ENCODE measurements around the gene NFYA. TPM values are rescaled to one million over a fixed set of nuclear protein-coding genes. Genes with fewer than 3 reads are reported as not detected.

The NFYA gene
- total RNA-seq, 1 donor from 2014 or later = 40.4 TPM

GRCh38 chr6:41122918-41123317 is 50.1 kb downstream of the NFYA start:
- Mint-ChIP-seq H3K9me3 (no peaks in the 10 kb centered on the region), H3K4me1 (ENCODE audit: unreplicated experiment) (no peaks in the 10 kb centered on the region), H3K4me3 (no peak overlapping the region), H3K36me3 (peaks cover 11% of the 10 kb centered on the region), H3K27ac (no peak overlapping the region), H3K27me3 (no peaks in the 10 kb centered on the region)
- DNase-seq (ENCODE audit: extremely low spot score, unreplicated experiment) = no peak
- TF ChIP-seq CTCF (conservative IDR thresholded peaks at IDR 0.05) = no peak

GRCh38 chr6:41125282-41125681 is 52.5 kb downstream of the NFYA start:
- Mint-ChIP-seq H3K4me1 (ENCODE audit: unreplicated experiment) (no peaks in the 10 kb centered on the region), H3K9me3 (no peaks in the 10 kb centered on the region), H3K27me3 (no peaks in the 10 kb centered on the region), H3K36me3 (peaks cover 11% of the 10 kb centered on the region), H3K4me3 (no peak overlapping the region), H3K27ac (no peak overlapping the region)
- DNase-seq (ENCODE audit: extremely low spot score, unreplicated experiment) = no peak
- no peak for TF ChIP-seq CTCF (conservative IDR thresholded peaks at IDR 0.05)

GRCh38 chr6:41132254-41132653 is 59.5 kb downstream of the NFYA start:
- no peak for DNase-seq (ENCODE audit: extremely low spot score, unreplicated experiment)
- no peak for TF ChIP-seq CTCF (conservative IDR thresholded peaks at IDR 0.05)
- Mint-ChIP-seq H3K4me3 (no peak overlapping the region), H3K27me3 (no peaks in the 10 kb centered on the region), H3K4me1 (ENCODE audit: unreplicated experiment) (no peaks in the 10 kb centered on the region), H3K9me3 (no peaks in the 10 kb centered on the region), H3K27ac (no peak overlapping the region), H3K36me3 (peaks cover 3% of the 10 kb centered on the region)

GRCh38 chr6:41135062-41135832 is 62.5 kb downstream of the NFYA start:
- no peaks in the 10 kb centered on the region for H3K9me3 Mint-ChIP-seq
- peaks cover 3% of the 10 kb centered on the region for H3K36me3 Mint-ChIP-seq
- no peak for TF ChIP-seq CTCF (conservative IDR thresholded peaks at IDR 0.05)
- H3K27me3 Mint-ChIP-seq = no peaks in the 10 kb centered on the region
- H3K27ac Mint-ChIP-seq = no peak overlapping the region
- H3K4me1 Mint-ChIP-seq (ENCODE audit: unreplicated experiment) = no peaks in the 10 kb centered on the region
- DNase-seq (ENCODE audit: extremely low spot score, unreplicated experiment) = no peak
- no peak overlapping the region for H3K4me3 Mint-ChIP-seq

- DNase-seq (ENCODE audit: extremely low spot score, unreplicated experiment) = no peak
- H3K27me3 Mint-ChIP-seq = no peaks in the 10 kb centered on the region
- TF ChIP-seq CTCF (conservative IDR thresholded peaks at IDR 0.05) = no peak
- H3K4me1 Mint-ChIP-seq (ENCODE audit: unreplicated experiment) = no peaks in the 10 kb centered on the region
- H3K36me3 Mint-ChIP-seq = peaks cover 3% of the 10 kb centered on the region
- no peak overlapping the region for H3K27ac Mint-ChIP-seq
- H3K4me3 Mint-ChIP-seq = no peak overlapping the region
- H3K9me3 Mint-ChIP-seq = no peaks in the 10 kb centered on the region
Measured at GRCh38 chr6:41136911-41137310, 64.1 kb downstream of the NFYA start.

All from type B pancreatic cell (in vitro differentiated cells).